GM23248 (cell line): ENCODE results near the gene ARHGAP33. TPM values are rescaled to one million over a fixed set of nuclear protein-coding genes. Genes with fewer than 3 reads are reported as not detected.

Experiments
- DNase-seq: peaks from one replicate; pipeline ENCODE4 v3.0.0-alpha.2; 2015
- H2AFZ ChIP-seq: fragments of 200-600 bp; sonication (generic); 2 replicates; pipeline ENCODE4 v1.6.1; 2016; ENCODE audit warnings: antibody characterized with exemption
- H3F3A ChIP-seq: fragments of 200-600 bp; sonication (generic); 2 replicates; pipeline ENCODE4 v1.6.1; 2016; ENCODE audit warnings: mild to moderate bottlenecking, antibody characterized with exemption, mixed run types; ENCODE audit not compliant: insufficient read depth
- H3K27ac ChIP-seq: fragments of 200-600 bp; sonication (generic); 2 replicates; pipeline ENCODE4 v1.5.1; 2016; ENCODE audit warnings: mild to moderate bottlenecking
- H3K27me3 ChIP-seq: fragments of 200-600 bp; sonication (generic); replicated peaks from 2 replicates; pipeline ENCODE4 v1.6.1; 2016; ENCODE audit warnings: mild to moderate bottlenecking; ENCODE audit not compliant: insufficient read depth
- H3K36me3 ChIP-seq: fragments of 200-600 bp; sonication (generic); 2 replicates; pipeline ENCODE4 v1.6.1; 2016; ENCODE audit warnings: low read depth, mild to moderate bottlenecking
- H3K4me1 ChIP-seq: fragments of 200-600 bp; sonication (generic); 2 replicates; pipeline ENCODE4 v1.6.1; 2016; ENCODE audit warnings: mild to moderate bottlenecking; ENCODE audit not compliant: insufficient read depth
- H3K4me2 ChIP-seq: fragments of 200-600 bp; sonication (generic); one replicate; pipeline ENCODE4 v1.6.1; 2016; ENCODE audit warnings: mild to moderate bottlenecking; ENCODE audit not compliant: unreplicated experiment
- H3K4me3 ChIP-seq: fragments of 200-600 bp; sonication (generic); 2 replicates; pipeline ENCODE4 v1.5.1; 2016; ENCODE audit warnings: mild to moderate bottlenecking
- H3K79me2 ChIP-seq: fragments of 200-600 bp; sonication (generic); 2 replicates; pipeline ENCODE4 v1.6.1; 2016; ENCODE audit warnings: mild to moderate bottlenecking; ENCODE audit not compliant: insufficient read depth
- H3K9ac ChIP-seq: fragments of 200-600 bp; sonication (generic); 2 replicates; pipeline ENCODE4 v1.6.1; 2016; ENCODE audit warnings: mild to moderate bottlenecking
- H3K9me2 ChIP-seq: fragments of 200-600 bp; sonication (generic); 2 replicates; pipeline ENCODE4 v1.6.1; 2016; ENCODE audit warnings: mixed run types, mild to moderate bottlenecking, moderate library complexity; ENCODE audit not compliant: insufficient read depth
- H3K9me3 ChIP-seq: fragments of 200-600 bp; sonication (generic); one replicate; pipeline ENCODE4 v1.6.1; 2017; ENCODE audit warnings: low read depth
- H4K20me1 ChIP-seq: fragments of 200-600 bp; sonication (generic); 2 replicates; pipeline ENCODE4 v1.6.0; 2016; ENCODE audit not compliant: insufficient read depth
- EZH2 ChIP-seq: fragments of 200-600 bp; sonication (generic); IDR thresholded peaks from 2 replicates; pipeline ENCODE4 v1.6.1; 2018; ENCODE audit warnings: antibody characterized with exemption, mild to moderate bottlenecking; ENCODE audit not compliant: insufficient read depth, poor library complexity, severe bottlenecking
- EZH2phosphoT487 ChIP-seq: fragments of 200-600 bp; sonication (generic); IDR thresholded peaks from 2 replicates; pipeline ENCODE4 v1.6.1; 2018; ENCODE audit warnings: antibody characterized with exemption, moderate library complexity, mild to moderate bottlenecking, low read depth; ENCODE audit not compliant: insufficient read depth
- WGBS, 2 experiments: methylation state at CpG; one replicate each; pipeline ENCODE4 v1.1.6; 2015 to 2017; ENCODE audit warnings: low lambda C conversion rate in 2 of 2, low coverage in 1 of 2; ENCODE audit errors: missing lambda C conversion rate in 2 of 2; 5-methylcytosine and 5-hydroxymethylcytosine counted together
- in situ Hi-C: fragments of 300-500 bp; cut with MboI; formaldehyde crosslinking; loops from 2 replicates; pipeline ENCODE4 v1.15.0; 2020
- polyA plus RNA-seq: library from polyadenylated mRNA; unstranded; fragments of >200 nt; fragmentation: Nextera tagmentation; extraction: Ambion mirVana; gene quantifications from 2 replicates; pipeline ENCODE4 v1.2.1, GENCODE V29; 2016
- total RNA-seq: library from RNA; depleted of rRNA; stranded (reverse); fragments of >200 nt; shearing (Covaris generic); gene quantifications from 2 replicates; pipeline ENCODE4 v1.2.3, GENCODE V29; 2014

ARHGAP33 gene
- total and polyA plus RNA-seq, 2 experiments from 2014 or later, result 1.9 to 24.9 TPM

GRCh38 chr19:35787227-35787799 lies 11.9 kb downstream of the ARHGAP33 start:
- TF ChIP-seq EZH2phosphoT487, result no peak
- TF ChIP-seq EZH2, result no peak
- H3K9me3 ChIP-seq, result no peaks in the 10 kb centered on the region
- in situ Hi-C loops, result no loop called here
- H3K9me2 ChIP-seq, result no peaks in the 10 kb centered on the region
- no peak overlapping the region for H3K4me2 ChIP-seq
- H3K4me1 ChIP-seq, result no peaks in the 10 kb centered on the region
- H3K36me3 ChIP-seq, result no peaks in the 10 kb centered on the region
- H3K4me3 ChIP-seq, result no peak overlapping the region
- 88 to 92% methylated on average over 12 to 15 of the region's 15 CpGs for WGBS, 2 experiments
- H3K27me3 ChIP-seq, result no peaks in the 10 kb centered on the region
- H3K9ac ChIP-seq, result no peak overlapping the region
- H3K27ac ChIP-seq, result no peak overlapping the region
- no peaks in the 10 kb centered on the region for H3F3A ChIP-seq
- DNase-seq, result no peak
- no peak overlapping the region for H2AFZ ChIP-seq
- H4K20me1 ChIP-seq, result no peaks in the 10 kb centered on the region
- H3K79me2 ChIP-seq, result no peaks in the 10 kb centered on the region

- TF ChIP-seq EZH2, result no peak
- TF ChIP-seq EZH2phosphoT487, result no peak
- no peaks in the 10 kb centered on the region for H3F3A ChIP-seq
- in situ Hi-C loops, result no loop called here
Measured at GRCh38 chr19:35788205-35788960, 13.0 kb downstream of the ARHGAP33 start.

GRCh38 chr19:35789195-35789977 lies 14.0 kb downstream of the ARHGAP33 start:
- H3K27me3 ChIP-seq, result no peaks in the 10 kb centered on the region
- no peak overlapping the region for H3K27ac ChIP-seq
- TF ChIP-seq EZH2 (no peak), EZH2phosphoT487 (no peak)
- H4K20me1 ChIP-seq, result no peaks in the 10 kb centered on the region
- no peak for DNase-seq
- 73 to 80% methylated on average over 8 to 11 of the region's 11 CpGs for WGBS, 2 experiments
- H3K9me3 ChIP-seq, result no peaks in the 10 kb centered on the region
- H2AFZ ChIP-seq, result no peak overlapping the region
- in situ Hi-C loops, result no loop called here
- H3K4me1 ChIP-seq, result no peaks in the 10 kb centered on the region
- H3K9me2 ChIP-seq, result no peaks in the 10 kb centered on the region
- H3K36me3 ChIP-seq, result no peaks in the 10 kb centered on the region
- no peak overlapping the region for H3K4me3 ChIP-seq
- no peaks in the 10 kb centered on the region for H3F3A ChIP-seq
- no peaks in the 10 kb centered on the region for H3K79me2 ChIP-seq
- H3K9ac ChIP-seq, result no peak overlapping the region
- no peak overlapping the region for H3K4me2 ChIP-seq

More at GRCh38 chr19:35788205-35788960, 13.0 kb downstream of the ARHGAP33 start:
- no peaks in the 10 kb centered on the region for H3K4me1 ChIP-seq
- no peak overlapping the region for H3K27ac ChIP-seq
- DNase-seq, result no peak
- no peak overlapping the region for H3K4me2 ChIP-seq
- H2AFZ ChIP-seq, result no peak overlapping the region
- no peaks in the 10 kb centered on the region for H3K9me2 ChIP-seq
- no peaks in the 10 kb centered on the region for H4K20me1 ChIP-seq
- no peaks in the 10 kb centered on the region for H3K9me3 ChIP-seq
- no peaks in the 10 kb centered on the region for H3K27me3 ChIP-seq
- no peak overlapping the region for H3K9ac ChIP-seq
- no peaks in the 10 kb centered on the region for H3K79me2 ChIP-seq
- 73% methylated on average over 8 to 12 of the region's 12 CpGs for WGBS, 2 experiments
- no peak overlapping the region for H3K4me3 ChIP-seq
- H3K36me3 ChIP-seq, result no peaks in the 10 kb centered on the region

- Histone ChIP-seq H4K20me1 (no peaks in the 10 kb centered on the region), H2AFZ (no peak overlapping the region), H3K27me3 (0 out of 2 replicates have a peak, but pooled peaks cover under 1% of the 10 kb centered on the region), H3F3A (no peaks in the 10 kb centered on the region), H3K9me2 (no peaks in the 10 kb centered on the region), H3K4me1 (no peaks in the 10 kb centered on the region), H3K27ac (no peak overlapping the region), H3K9ac (no peak overlapping the region), H3K4me3 (no peak overlapping the region), H3K36me3 (no peaks in the 10 kb centered on the region), H3K79me2 (no peaks in the 10 kb centered on the region), H3K9me3 (no peaks in the 10 kb centered on the region), H3K4me2 (no peak overlapping the region)
- TF ChIP-seq EZH2phosphoT487 (no peak), EZH2 (no peak)
- no peak for DNase-seq
- in situ Hi-C loops, result no loop called here
- 83 to 84% methylated on average over 17 to 18 of the region's 19 CpGs for WGBS, 2 experiments
Measured at GRCh38 chr19:35789978-35790944, 14.9 kb downstream of the ARHGAP33 start.
